HFFc6 (cell line): ENCODE results near the gene RTN4R. TPM values are rescaled to one million over a fixed set of nuclear protein-coding genes. Genes with fewer than 3 reads are reported as not detected.

Experiments
- DNase-seq: peaks from one replicate; pipeline ENCODE4 v3.0.0-alpha.2; 2018
- H3K27ac Mint-ChIP-seq: 2 replicates; pipeline ENCODE4 v1.8.0; 2020; ENCODE audit warnings: mild to moderate bottlenecking, mixed read lengths
- H3K27me3 Mint-ChIP-seq: 2 replicates; pipeline ENCODE4 v1.8.0; 2021; ENCODE audit warnings: mild to moderate bottlenecking, moderate library complexity, mixed read lengths; ENCODE audit not compliant: insufficient read depth
- H3K36me3 Mint-ChIP-seq: 2 replicates; pipeline ENCODE4 v1.8.0; 2021; ENCODE audit warnings: low read depth, mixed read lengths
- H3K4me1 Mint-ChIP-seq: 2 replicates; pipeline ENCODE4 v1.8.0; 2020; ENCODE audit warnings: low read depth, mixed read lengths
- H3K4me3 Mint-ChIP-seq: 2 replicates; pipeline ENCODE4 v1.8.0; 2020; ENCODE audit warnings: mild to moderate bottlenecking, moderate library complexity, mixed read lengths
- H3K9me3 Mint-ChIP-seq: 2 replicates; pipeline ENCODE4 v1.8.0; 2020; ENCODE audit warnings: mild to moderate bottlenecking, mixed read lengths
- CTCF ChIP-seq: fragments of 200-600 bp; sonication (generic); IDR thresholded peaks from 2 replicates; pipeline ENCODE4 v1.5.0; 2021; ENCODE audit warnings: antibody characterized with exemption, mild to moderate bottlenecking
- total RNA-seq, 6 experiments: library from RNA; stranded (reverse); fragmentation: NEBNext Ultra II Directional; extraction: Animal tissue kit (Norgen Biotek cat#: 25700); gene quantifications; 2 replicates in 1 of 6; 3 replicates in 5 of 6; pipeline ENCODE4 v1.2.3, GENCODE V29; 2021

The RTN4R gene
- total RNA-seq, 6 experiments from 2014 or later, result 0.14 to 0.85 (median 0.35) TPM

GRCh38 chr22:20232781-20233180, 35.3 kb downstream of the RTN4R start:
- Mint-ChIP-seq H3K4me3 (no peak overlapping the region), H3K36me3 (no peaks in the 10 kb centered on the region), H3K27me3 (peaks cover 29% of the 10 kb centered on the region), H3K4me1 (no peaks in the 10 kb centered on the region), H3K27ac (no peak overlapping the region), H3K9me3 (no peaks in the 10 kb centered on the region)
- TF ChIP-seq CTCF, result no peak
- DNase-seq, result no peak

- Mint-ChIP-seq H3K27ac (no peak overlapping the region), H3K27me3 (peaks cover 29% of the 10 kb centered on the region), H3K36me3 (no peaks in the 10 kb centered on the region), H3K4me1 (no peaks in the 10 kb centered on the region), H3K4me3 (no peak overlapping the region), H3K9me3 (no peaks in the 10 kb centered on the region)
- no peak for TF ChIP-seq CTCF
- no peak for DNase-seq
Measured at GRCh38 chr22:20232237-20232598, 35.9 kb downstream of the RTN4R start.

- Mint-ChIP-seq H3K27me3 (peaks cover 29% of the 10 kb centered on the region), H3K9me3 (no peaks in the 10 kb centered on the region), H3K4me1 (no peaks in the 10 kb centered on the region), H3K36me3 (no peaks in the 10 kb centered on the region), H3K4me3 (no peak overlapping the region), H3K27ac (no peak overlapping the region)
- TF ChIP-seq CTCF, result no peak
- DNase-seq, result no peak
Measured at GRCh38 chr22:20231514-20232236, 36.4 kb downstream of the RTN4R start.

GRCh38 chr22:20230777-20231420, 37.2 kb downstream of the RTN4R start:
- Mint-ChIP-seq H3K4me1 (no peaks in the 10 kb centered on the region), H3K27me3 (peaks cover 29% of the 10 kb centered on the region), H3K9me3 (no peaks in the 10 kb centered on the region), H3K27ac (no peak overlapping the region), H3K4me3 (no peak overlapping the region), H3K36me3 (no peaks in the 10 kb centered on the region)
- no peak for DNase-seq
- no peak for TF ChIP-seq CTCF

GRCh38 chr22:20229916-20230775, 38.0 kb downstream of the RTN4R start:
- H3K4me1 Mint-ChIP-seq, result no peaks in the 10 kb centered on the region
- no peak overlapping the region for H3K4me3 Mint-ChIP-seq
- DNase-seq, result no peak
- H3K36me3 Mint-ChIP-seq, result no peaks in the 10 kb centered on the region
- peaks cover 4% of the 10 kb centered on the region; the same call in 1 of the 2 replicates for H3K9me3 Mint-ChIP-seq
- H3K27me3 Mint-ChIP-seq, result peaks cover 29% of the 10 kb centered on the region
- no peak overlapping the region for H3K27ac Mint-ChIP-seq
- no peak for TF ChIP-seq CTCF
